Fibroblast of skin of left quadriceps (primary cell): ENCODE measurements around the gene EPHA2.

ENCODE experiments used
- DNase-seq, 2 experiments: peaks; one replicate each; pipeline ENCODE4 v3.0.0-alpha.2; 2013; ENCODE audit warnings: low read depth in 2 of 2

Gene EPHA2

DNA sequence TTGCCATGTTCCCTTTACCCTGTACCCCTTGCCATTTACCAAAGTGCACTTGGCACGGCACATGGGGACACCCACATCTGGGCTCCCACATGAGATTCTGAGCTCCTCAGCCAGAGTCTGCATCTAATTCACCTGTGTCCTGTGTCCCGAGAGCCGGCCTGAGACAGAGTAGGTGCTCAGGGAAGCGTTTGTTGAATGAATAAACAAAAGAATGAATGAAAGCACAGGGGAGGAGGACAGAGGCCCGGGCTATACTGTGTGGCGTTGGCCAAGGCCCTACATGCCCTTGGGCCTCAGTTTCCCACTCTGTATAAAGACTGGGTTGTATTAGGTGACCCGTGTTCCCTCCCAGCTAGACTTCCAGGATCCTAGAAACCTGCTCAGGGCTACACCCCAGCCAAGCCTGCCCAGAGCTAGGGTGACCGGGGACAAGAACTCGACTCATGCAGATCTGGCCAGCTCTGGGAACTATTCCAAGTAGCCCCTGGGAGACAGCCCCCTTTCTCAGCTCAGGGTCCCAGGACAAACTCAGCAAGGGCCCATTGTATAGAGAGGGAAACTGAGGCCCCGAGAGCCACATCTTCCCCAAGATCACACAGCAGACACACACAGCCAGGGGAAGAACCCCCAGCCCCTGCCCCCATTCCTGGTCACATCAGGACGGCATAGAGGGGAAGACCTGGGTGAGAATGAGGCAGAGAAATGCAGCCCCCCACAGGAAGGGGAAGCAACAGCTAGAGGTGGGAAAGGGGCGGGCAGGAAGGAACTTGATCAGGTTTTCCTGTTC, 6.0 kb downstream of the EPHA2 start:
- no peak for DNase-seq

DNA sequence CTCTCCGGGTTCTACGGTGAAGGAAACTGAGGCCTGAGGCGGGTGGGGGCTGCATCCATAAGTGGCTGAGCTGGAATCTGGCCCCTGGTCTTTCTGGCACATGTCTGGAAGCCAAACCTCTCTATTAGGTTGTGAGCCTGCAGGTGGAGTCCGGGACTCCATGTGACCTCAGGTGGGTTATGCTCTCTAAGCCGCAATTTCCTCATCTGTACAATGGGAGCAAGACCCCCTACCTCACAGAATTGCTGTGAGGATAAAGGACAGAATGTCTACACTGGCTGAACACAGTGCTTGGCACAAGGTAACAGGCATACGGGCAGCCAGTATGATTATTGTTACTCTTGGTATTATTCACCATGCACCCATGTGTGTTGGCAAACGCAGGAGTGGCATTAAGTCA, 6.7 kb downstream of the EPHA2 start:
- DNase-seq: no peak

DNA sequence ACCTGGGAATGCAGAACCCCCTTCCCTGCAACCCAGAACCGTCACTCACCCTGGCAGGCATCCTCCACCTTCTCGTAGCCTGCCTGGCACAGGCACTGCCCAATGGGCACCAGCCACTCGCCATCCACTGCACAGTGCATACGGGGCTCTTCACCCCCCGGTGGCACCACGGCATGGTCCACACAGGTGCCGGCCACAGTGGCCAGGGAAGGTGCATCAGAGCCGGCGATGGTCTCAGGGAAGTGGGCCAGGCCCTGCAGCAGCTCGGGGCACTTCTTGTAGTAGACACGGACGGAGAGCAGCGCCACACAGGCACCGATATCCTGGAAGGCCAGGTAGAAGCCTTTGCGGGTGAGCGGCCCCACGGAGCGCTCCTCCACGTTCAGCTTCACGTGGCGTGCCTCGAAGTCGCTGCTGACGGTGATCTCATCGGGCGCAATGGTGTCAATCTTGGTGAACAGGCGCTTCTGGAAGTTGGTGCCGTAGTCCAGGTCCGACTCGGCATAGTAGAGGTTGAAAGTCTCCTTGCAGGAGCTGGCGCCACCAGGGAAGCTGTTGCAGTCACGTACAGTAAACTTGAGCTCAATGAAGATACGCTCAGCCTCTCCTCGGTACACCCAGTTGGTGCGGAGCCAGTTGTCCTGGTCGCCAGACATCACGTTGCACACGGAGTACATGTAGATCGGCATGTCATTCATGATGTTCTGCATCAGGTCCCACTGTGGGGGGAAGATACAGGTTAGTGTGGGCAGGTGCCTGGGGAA, 7.4 kb downstream of the EPHA2 start:
- DNase-seq: no peak

DNA sequence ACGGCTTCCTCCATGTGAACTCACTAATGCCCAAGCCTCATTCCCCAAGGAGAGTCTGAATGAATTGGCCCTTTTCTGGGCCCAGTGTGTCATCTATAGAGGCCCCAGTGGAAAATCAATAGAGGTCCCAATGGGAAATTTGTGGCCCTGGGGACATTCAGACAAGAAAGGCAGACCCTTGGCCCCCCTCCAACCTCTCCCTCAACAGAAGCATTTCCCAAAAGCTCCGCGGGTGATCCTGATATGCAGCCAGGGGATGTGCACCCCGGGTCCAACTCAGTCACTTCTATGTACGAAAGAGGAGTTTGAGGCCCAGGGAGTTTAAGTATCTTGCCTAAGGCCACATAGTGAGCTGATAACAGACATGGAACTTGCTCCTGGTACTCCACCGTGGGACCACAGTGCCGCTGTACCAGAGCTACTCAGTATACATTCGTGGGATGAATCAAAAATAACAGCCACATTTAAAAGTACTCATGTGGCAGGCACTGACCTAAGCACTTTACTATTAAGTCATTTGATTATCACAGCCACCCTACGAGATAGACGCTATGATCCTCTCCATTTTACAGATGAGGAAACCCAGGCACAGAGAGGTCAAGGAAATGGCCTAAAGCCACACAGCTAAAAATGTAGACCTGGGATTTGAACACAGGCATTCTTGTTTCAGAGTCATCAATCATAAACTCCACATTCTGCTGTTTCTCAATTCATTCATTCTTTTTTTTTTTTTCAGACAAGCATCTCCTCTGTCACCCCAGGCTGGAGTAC, 8.5 kb downstream of the EPHA2 start:
- DNase-seq: no peak

DNA sequence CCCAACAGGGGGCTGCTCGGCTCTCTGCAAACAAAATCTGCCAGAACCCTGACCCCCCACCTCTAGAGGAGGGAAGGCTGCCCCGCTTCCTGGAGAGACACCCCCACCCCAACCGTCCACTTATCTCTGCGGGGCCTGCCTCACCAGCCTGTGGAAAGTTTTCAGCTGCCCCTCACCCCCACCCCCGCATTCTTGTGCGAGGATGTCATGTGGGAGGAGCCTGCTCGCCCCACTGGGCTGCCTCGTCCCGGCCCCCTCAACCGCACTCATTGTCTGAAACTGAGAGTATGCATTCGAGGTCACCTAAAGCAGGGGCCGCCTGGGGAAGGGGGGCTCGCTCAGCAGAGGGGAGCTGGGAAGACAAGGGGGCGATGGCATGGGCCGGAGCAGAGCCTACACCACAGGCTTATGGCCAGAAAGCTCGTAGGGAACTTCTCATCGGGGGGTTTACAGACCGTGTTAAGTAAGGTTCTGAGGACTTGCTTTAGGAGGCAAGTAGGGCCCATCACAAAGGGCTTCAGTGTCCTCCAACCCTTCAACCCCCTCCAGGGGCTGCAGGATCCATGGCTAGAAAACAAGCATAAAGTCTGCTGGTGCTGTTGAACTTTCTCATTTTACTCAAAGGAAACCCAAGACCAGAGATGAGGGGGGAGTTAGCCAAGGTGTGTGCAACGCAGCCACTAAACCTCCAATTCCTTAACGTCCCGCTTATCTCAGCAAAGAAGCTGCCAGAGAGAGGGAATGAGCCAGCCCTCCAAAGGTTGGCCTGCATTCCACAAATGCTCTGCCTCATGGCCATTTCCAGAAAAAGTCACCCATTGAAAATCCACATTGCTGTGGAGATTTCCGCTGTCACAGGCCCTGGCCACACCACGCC, 9.4 kb downstream of the EPHA2 start:
- peak; percentile 81 to 82 for DNase-seq

DNA sequence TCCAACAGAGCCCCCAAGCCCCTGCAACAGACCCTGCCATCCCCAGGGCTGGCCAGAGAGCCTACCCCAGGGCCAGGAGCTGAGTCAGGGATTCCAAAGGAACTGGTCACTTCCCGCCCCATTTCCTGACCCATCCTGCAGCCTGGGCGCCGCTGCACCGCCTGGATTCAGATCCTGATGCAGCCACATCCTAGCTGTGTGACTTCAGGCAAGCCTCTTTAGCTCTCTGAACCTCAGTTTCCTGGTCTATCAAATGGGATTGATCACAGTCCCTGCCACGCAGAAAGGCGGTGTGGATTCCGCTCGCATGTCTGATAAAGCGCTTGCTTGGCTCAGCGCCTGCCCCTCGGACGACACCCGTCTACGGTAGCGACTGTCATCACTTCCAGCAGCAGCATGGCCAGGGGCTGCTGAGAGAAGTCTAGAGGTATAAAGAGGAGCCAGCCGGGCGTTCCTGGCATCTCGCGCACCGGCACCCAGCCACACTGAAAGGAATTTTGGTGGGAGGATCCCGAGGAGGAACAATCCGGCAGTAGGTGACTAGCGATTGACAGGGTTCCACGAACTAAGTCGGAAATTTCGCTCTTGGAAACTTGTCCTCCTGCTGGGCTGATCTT, 10.1 kb downstream of the EPHA2 start:
- peak in 1 of 2 experiments; percentile 37 for DNase-seq

DNA sequence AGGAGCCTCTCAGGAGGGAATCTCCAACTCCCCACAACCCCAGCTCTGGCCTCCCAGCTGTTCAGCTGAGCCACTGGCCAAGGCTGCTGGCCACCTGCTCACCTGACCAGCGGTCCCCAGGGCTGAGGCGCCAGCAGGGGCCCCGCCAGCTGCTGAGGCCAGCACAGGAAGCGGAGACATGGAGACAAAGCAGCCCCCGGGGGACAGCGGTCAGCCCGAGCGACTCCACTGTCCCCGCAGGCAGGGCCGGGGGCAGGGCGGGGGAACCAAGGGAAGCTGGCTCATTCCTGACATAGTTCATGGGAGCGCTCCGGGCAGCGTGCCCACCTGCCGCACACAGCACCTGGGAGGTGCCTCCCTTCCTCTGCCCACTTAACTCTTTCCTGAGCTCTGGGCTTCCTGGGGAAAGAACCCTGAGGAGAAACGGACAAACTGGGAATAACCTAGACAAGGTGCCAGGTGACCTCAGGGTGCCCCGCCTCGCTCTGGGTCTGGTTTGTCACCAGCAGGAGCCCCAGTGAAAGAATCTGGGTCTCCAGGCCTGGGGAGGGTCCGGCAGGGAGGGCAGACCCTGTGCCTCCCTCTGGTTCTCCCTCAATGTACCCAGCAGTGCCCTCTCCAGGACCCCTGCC, 10.7 kb downstream of the EPHA2 start:
- DNase-seq: no peak

DNA sequence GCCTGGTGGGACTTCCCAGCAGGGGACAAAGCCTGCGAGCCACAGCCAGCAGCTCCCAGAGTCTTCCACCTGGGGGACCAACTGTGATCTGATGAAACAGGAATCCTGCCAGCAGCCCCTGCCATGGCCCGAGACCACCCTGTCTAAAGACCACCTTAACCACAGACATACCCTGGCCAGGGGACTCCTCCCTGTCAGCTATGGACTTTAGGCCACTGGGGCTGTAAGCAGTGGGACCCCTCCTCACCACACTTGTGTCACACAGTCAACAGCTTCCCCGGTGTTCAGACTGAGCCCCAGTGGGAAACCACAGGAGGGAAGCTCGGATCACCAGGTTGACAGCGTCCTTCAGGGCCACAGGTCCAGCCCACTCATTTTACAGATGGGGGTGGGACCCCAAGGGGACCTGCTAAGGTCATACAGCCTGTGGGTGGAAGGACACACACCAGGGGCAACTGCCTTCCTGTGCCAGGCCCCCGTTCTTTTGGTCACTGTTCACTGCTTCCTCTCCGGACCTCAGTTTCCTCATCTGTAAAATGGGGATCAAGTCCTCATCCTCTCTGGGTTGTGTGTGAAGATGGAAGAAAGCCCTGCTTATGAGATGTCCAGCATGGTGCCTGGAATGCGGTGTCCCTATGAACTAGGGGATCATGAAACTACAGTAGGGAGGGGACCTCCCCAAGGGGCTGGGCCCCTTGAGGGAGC, 11.4 kb downstream of the EPHA2 start:
- DNase-seq: no peak

DNA sequence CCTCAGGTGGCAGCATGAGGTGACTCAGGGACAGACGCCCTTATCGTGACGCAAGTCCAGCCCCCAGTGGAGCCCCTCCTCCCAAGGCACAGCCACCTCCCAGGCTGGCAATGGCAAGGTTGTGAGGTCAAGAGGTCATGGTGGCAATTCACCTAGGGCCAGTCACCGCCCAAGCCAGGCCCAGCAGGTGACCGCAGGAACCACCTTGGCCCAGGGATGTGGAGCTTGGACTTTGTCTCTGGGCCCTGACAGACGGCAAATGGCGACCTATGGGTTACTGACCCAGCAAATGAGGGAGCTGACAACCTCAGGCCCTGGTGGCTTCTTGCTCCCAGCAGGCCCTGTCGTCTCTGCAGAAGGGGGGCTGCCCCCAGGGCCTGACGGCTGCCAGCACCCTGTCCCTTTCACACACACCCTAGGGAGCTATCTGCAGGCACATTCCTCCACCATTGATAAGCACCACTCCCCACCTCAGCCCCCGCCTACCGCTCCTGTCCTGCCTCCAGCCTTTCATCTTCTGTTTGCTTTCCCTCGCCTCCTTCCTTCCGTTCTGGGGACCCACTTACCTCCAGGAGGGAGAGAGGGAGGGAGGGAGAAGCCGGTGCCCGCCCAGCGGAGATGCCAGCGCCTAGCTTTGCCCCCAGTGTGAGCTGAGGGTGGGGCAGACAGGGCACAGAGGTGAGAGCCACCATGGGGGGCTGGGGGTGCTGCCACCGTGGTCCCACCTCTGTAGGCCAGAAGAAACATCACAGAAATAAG, 12.1 kb downstream of the EPHA2 start:
- DNase-seq: no peak

DNA sequence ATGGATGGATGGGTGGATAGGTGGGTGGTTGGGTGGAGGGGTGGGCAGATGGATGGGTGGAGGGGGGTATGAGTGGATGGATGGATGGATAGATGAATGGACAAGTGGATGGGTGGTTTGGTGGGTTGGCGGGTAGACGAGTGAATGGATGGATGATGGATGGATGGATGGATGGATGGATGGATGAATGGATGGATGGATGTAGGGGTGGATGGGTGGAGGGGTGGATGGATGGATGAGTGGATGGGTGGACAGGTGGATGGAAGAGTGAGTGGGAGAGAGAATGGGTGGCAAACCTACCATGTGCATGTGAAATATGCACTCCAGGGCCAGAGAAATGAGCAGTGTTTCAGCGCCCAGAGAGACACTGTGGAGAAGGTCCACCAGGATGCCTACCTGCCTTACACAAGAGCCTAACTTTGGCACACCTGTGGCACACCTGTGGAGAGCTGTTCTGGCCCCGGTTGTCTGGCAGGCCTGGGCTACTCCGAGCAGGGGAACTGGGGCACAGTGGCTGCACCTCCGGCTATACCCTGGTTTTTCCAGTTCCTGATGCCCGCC, 12.8 kb downstream of the EPHA2 start:
- DNase-seq: no peak

DNA sequence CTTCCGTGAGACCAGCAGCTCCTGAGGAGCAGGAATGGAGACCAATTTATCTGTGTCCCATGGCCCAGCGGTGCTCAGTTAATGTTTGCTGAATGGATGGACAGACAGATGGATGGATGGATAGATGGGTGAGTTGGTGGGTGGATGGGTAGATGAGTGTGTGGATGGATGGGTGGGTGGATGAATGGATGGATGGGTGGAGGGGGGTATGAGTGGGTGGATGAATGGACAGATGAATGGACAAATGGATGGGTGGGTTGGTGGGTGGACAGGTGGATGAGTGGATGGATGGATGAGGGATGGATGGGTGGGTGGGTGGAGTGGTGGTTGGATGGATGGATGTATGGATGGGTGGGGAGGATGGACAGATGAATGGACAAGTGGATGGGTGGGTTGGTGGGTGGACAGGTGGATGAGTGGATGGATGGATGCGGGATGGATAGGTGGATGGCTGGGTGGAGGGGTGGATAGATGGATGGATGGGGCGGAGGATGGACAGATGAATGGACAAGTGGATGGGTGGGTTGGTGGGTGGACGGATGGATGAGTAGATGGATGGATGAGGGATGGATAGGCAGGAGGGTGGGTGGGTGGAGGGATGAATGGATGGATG, 13.4 kb downstream of the EPHA2 start:
- no peak for DNase-seq

DNA sequence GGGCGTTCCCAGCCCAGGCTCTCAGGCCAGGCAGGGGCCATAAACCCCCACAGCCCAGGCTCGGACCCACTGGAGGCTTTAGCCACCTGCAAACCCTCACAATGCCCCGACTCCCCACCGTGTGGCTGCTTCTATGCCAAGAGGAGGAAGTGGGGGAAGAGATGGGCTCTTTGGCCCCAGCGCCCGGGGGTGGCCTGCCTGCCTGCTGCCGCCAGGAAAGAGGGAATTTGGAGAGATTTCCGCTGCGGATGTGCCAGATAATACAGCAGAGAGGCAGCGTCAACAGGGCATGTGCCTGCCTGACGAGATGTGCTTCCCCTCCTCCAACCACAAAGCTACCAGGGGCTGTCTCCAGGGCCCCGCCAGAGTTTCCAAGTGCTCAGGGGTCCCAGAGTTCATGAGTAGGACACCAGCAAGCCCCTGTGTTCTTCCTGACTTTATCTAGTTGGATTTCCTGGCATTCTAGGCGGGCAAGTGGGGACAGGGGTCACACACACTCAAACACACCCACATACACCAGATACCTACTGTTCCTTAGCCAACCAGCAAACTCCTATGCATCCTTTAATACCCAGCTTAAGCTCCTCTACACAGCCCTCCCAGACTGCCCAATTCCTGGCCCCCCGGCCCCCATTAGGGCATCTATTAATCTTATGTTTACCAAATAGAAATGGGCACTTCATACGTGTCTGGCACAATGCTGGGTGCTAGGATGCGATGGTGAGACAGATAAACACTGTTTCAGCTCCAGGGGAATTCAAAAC, 14.1 kb downstream of the EPHA2 start:
- no peak for DNase-seq

DNA sequence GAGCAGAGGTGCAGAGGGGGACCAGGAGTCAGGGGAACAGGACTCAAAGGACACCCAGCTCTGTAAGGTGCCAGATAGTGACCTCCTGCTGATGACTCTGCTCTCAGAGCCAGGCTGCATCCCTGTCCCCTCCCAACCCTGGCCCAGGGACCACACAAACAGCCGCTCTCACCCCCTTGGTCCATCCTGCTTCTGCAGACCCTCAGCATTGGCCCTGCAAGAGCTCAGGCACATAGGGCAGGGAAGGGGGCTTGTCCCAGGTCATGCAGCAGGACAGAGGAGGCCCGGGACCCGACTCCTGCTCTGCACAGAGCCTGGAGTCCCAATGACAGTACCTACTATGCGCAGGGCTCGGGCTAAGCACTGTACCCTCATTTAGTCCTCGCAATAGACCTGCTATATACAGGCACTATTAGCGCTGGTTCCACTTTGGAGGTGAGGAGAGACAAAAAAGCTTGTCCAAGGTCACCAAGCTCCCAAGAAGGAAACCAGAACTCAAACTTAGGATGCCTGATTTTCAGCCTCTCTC, 15.7 kb downstream of the EPHA2 start:
- DNase-seq: no peak

DNA sequence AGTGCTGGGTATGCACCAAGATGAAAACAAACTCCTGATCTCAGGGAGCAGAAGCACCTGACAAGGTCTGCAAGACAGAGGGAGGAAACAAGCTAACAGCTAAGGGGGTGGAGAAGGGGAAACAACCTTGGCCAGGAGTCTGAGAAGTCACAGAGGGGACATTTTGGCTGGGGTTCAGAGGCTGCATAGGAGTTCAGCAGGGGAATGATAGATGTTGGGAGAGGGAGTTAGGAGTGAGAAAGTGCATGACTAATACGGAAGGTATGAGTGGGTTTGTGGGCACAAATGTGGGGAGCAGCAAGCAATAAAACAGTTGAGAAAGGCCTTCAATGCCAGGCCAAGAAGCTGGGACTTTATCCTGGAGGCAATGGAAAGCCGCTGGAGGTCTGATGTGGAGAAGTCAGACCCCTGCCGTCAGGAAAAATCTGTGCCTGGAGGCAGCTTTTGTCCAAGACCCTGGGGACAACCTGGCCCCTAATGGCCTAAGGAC, 16.4 kb downstream of the EPHA2 start:
- peak; percentile 50 to 63 for DNase-seq

DNA sequence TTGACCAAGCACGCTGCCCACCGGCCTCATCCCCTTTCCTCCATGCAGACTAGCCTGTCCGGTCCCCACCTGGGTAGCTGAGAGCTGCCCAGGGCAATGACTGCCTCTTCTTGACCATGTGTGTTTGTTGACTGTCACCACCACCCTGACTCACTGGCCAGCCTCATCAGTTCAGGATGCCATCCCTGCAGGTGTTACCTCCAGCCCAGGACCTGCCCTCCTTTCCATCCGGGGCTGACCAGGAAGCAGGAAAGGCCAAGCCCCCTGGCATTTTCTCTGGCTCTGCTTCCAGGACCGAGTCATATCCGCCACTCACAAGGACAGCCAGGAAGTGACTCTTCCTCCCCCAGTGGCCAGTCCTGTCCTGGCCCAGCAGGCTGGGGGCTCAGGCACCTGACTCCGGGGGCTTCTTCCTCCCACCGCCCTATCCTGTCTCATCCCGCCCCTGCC, 17.1 kb downstream of the EPHA2 start:
- DNase-seq: no peak

DNA sequence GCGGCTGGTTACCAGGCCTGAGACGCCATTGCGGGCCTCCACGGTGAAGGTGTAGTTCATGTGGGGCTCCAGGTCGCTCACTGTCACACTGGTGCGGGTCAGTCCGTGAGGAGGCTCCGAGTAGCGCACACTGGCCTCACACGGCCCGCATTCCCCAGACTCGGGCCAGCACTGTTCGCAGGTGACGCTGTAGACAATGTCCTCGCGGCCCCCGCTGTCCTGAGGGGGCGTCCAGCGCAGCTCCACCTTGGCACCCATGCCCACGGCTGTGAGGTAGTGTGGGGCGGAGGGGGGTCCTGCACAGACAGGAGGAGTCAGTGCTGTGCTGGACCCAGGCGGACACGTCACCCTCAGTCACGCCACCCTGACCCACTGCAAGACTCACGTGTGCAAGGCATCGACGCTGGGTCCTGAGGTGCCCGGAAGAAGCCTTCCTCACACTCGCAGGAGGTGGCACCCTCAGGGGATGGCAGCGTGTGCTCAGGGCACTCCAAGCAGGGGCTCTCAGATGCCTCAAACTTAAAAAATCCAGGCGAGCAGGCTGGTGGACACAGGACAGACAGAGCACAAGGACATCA, 17.9 kb downstream of the EPHA2 start:
- no peak for DNase-seq

DNA sequence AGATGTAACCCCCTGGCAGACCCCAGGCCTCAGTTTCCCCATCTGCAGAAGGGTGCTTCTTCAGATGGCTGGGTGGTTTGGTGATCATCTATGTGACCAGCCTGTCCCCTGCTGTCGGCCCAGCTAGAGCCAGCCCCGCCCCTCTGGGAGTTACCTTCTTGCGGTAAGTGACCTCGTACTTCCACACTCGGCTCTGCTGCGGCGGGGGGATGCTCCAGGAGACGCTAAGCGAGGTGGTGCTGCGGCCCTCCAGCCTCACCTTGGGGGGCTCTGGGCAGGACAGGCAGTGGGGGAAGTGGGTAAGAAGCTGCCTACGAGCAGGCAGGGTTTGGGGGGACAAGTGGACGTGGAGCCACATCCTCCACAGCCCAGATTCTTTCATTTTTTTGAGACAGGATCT, 20.4 kb downstream of the EPHA2 start:
- no peak for DNase-seq
